ENCODE measurements around the gene MMP17. TPM values are rescaled to one million over a fixed set of nuclear protein-coding genes. Genes with fewer than 3 reads are reported as not detected.

The MMP17 gene
- total and polyA plus RNA-seq, 10 of the 15 experiments (the other 5 are each of a cell fraction or from before 2014, with no cell fraction given) = 0.11 to 0.28 (median 0.23) TPM; not detected in 7

DNA sequence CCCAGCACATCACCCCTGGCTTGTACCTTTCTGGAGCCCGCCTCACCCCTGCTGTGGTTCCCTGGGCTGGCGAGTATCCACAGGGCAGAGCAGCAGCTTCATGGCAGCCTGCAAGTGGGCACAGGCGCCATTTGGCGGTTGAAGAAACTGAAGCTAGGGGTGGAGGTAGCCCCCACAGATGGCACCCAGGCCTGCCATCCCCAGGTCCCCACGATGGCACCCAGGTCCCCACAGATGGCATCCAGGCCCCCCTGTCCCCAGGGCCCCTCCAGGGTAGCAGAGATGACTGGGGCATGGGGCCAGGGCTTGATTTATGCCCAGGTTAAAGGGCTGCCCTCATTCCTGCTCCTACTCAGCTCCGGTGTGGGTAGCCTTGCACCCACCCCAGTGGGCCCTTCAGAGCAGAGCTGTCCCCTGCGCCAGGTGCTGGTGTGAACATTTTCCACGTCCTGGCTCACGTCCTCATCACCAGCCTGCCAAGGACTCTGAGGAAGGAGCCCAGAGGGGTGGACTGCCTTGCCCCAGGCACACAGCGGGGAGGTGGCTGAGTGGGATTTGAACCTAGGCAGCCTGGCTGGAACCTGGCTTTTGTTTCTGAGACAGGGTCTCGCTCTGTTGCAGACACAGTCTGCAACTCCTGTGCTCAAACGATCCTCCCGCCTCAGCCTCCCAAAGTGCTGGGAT is 8.7 kb downstream of the MMP17 start:
- Histone ChIP-seq H2AFZ (ENCODE audit: control insufficient read depth, low read depth, low read length) (no peak overlapping the region), H3K79me2 (ENCODE audit: control insufficient read depth, insufficient read depth, low read length) (no peaks in the 10 kb centered on the region), H3K27ac (ENCODE audit: control insufficient read depth, insufficient read depth) (no peak overlapping the region), H3K4me1 (ENCODE audit: control insufficient read depth, insufficient read depth, low read length) (no peaks in the 10 kb centered on the region), H3K36me3 (ENCODE audit: control insufficient read depth in 2 of 2, insufficient read depth in 2 of 2, low read length in 1 of 2) (no peaks in the 10 kb centered on the region), H3K9ac (ENCODE audit: control insufficient read depth, insufficient read depth, low read length) (no peak overlapping the region), H3K4me3 (no peak overlapping the region), H3K4me2 (ENCODE audit: control insufficient read depth, insufficient read depth) (no peak overlapping the region), H4K20me1 (ENCODE audit: control insufficient read depth, insufficient read depth) (no peaks in the 10 kb centered on the region), H3K27me3 (replicated peaks in 1 of 2; ENCODE audit: control insufficient read depth in 2 of 2, insufficient read depth in 2 of 2, low read length in 1 of 2) (no peaks in the 10 kb centered on the region), H3K9me3 (replicated peaks; ENCODE audit: control insufficient read depth, insufficient read depth, low read length) (no peaks in the 10 kb centered on the region)
- in situ Hi-C loops (cut with MboI) = no loop called here
- 42% methylated on average over 13 of the region's 13 CpGs for WGBS (ENCODE audit: insufficient coverage, insufficient replicate concordance, low lambda C conversion rate, missing lambda C conversion rate)
- CTCF ChIA-PET = interaction anchor here (0.9 to 1.6 kb wide), 4 partner anchors 93 to 164 kb away, joined by 3 to 5 read pairs (median 4); partner anchors contain the start of gene EP400
- SMC1A ChIA-PET (ENCODE audit: uncharacterized antibody, unreplicated experiment) = interaction anchor here (0.9 kb wide), 1 partner anchor 165 kb away, joined by 3 read pairs; no protein-coding TSS in a partner anchor
- no TSS peak for BruUV-seq (replicated peaks)
- TF ChIP-seq SIN3A (IDR thresholded peaks at IDR 0.05; ENCODE audit: low read depth, low read length) (no peak), SRF (IDR thresholded peaks at IDR 0.05; ENCODE audit: low read depth in 2 of 2, low read length in 2 of 2) (no peak), ATF7 (IDR thresholded peaks at IDR 0.05; ENCODE audit: low read depth) (no peak), FOS (IDR thresholded peaks at IDR 0.05; ENCODE audit: borderline replicate concordance, extremely low read depth, insufficient read length) (no peak), NRF1 (conservative IDR thresholded peaks at IDR 0.05; ENCODE audit: low read depth, low read length) (no peak), CREB1 (IDR thresholded peaks at IDR 0.05; ENCODE audit: low read depth) (no peak), RFX5 (IDR thresholded peaks at IDR 0.05; ENCODE audit: low read depth, low read length) (no peak), NBN (IDR thresholded peaks at IDR 0.05) (no peak), YBX1 (IDR thresholded peaks at IDR 0.05) (no peak), RCOR1 (conservative IDR thresholded peaks at IDR 0.05; ENCODE audit: low read depth, low read length) (no peak)
- TF ChIP-seq, protein P1, sequence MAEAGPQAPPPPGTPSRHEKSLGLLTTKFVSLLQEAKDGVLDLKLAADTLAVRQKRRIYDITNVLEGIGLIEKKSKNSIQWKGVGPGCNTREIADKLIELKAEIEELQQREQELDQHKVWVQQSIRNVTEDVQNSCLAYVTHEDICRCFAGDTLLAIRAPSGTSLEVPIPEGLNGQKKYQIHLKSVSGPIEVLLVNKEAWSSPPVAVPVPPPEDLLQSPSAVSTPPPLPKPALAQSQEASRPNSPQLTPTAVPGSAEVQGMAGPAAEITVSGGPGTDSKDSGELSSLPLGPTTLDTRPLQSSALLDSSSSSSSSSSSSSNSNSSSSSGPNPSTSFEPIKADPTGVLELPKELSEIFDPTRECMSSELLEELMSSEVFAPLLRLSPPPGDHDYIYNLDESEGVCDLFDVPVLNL (IDR thresholded peaks at IDR 0.05; ENCODE audit: low read depth, low read length) = no peak
- TF ChIP-seq, protein P2, sequence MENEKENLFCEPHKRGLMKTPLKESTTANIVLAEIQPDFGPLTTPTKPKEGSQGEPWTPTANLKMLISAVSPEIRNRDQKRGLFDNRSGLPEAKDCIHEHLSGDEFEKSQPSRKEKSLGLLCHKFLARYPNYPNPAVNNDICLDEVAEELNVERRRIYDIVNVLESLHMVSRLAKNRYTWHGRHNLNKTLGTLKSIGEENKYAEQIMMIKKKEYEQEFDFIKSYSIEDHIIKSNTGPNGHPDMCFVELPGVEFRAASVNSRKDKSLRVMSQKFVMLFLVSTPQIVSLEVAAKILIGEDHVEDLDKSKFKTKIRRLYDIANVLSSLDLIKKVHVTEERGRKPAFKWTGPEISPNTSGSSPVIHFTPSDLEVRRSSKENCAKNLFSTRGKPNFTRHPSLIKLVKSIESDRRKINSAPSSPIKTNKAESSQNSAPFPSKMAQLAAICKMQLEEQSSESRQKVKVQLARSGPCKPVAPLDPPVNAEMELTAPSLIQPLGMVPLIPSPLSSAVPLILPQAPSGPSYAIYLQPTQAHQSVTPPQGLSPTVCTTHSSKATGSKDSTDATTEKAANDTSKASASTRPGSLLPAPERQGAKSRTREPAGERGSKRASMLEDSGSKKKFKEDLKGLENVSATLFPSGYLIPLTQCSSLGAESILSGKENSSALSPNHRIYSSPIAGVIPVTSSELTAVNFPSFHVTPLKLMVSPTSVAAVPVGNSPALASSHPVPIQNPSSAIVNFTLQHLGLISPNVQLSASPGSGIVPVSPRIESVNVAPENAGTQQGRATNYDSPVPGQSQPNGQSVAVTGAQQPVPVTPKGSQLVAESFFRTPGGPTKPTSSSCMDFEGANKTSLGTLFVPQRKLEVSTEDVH (IDR thresholded peaks at IDR 0.05; ENCODE audit: low read depth, partially characterized antibody) = no peak
- TF ChIP-seq, protein P3, sequence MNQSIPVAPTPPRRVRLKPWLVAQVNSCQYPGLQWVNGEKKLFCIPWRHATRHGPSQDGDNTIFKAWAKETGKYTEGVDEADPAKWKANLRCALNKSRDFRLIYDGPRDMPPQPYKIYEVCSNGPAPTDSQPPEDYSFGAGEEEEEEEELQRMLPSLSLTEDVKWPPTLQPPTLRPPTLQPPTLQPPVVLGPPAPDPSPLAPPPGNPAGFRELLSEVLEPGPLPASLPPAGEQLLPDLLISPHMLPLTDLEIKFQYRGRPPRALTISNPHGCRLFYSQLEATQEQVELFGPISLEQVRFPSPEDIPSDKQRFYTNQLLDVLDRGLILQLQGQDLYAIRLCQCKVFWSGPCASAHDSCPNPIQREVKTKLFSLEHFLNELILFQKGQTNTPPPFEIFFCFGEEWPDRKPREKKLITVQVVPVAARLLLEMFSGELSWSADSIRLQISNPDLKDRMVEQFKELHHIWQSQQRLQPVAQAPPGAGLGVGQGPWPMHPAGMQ (IDR thresholded peaks at IDR 0.05; ENCODE audit: borderline replicate concordance) = no peak
- TF ChIP-seq, protein P4, sequence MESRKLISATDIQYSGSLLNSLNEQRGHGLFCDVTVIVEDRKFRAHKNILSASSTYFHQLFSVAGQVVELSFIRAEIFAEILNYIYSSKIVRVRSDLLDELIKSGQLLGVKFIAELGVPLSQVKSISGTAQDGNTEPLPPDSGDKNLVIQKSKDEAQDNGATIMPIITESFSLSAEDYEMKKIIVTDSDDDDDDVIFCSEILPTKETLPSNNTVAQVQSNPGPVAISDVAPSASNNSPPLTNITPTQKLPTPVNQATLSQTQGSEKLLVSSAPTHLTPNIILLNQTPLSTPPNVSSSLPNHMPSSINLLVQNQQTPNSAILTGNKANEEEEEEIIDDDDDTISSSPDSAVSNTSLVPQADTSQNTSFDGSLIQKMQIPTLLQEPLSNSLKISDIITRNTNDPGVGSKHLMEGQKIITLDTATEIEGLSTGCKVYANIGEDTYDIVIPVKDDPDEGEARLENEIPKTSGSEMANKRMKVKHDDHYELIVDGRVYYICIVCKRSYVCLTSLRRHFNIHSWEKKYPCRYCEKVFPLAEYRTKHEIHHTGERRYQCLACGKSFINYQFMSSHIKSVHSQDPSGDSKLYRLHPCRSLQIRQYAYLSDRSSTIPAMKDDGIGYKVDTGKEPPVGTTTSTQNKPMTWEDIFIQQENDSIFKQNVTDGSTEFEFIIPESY (IDR thresholded peaks at IDR 0.05) = no peak
- no peak for FAIRE-seq
- DNase-seq (ENCODE audit: low read depth, low spot score) = no peak
- POLR2A ChIA-PET = no interaction called here
- RAD21 ChIA-PET (ENCODE audit: unreplicated experiment) = interaction anchor here (1.0 to 1.4 kb wide), 2 partner anchors 109 to 732 kb away, joined by 3 to 4 read pairs; no protein-coding TSS in a partner anchor
- no peak for ATAC-seq
- intact Hi-C loops (cut with micrococcal nuclease; ENCODE audit: unreplicated experiment) = loop anchor here (5.0 kb wide), 1 partner anchor 165 kb away; no protein-coding TSS in a partner anchor

Data from GM12878 (cell line).